ENCODE data around the gene COASY.
"Not testable (repeated sequence)": the region's sequence is repeated elsewhere in the genome, so short reads cannot be mapped to it uniquely, and the experiment has no call there.

Gene COASY

DNA sequence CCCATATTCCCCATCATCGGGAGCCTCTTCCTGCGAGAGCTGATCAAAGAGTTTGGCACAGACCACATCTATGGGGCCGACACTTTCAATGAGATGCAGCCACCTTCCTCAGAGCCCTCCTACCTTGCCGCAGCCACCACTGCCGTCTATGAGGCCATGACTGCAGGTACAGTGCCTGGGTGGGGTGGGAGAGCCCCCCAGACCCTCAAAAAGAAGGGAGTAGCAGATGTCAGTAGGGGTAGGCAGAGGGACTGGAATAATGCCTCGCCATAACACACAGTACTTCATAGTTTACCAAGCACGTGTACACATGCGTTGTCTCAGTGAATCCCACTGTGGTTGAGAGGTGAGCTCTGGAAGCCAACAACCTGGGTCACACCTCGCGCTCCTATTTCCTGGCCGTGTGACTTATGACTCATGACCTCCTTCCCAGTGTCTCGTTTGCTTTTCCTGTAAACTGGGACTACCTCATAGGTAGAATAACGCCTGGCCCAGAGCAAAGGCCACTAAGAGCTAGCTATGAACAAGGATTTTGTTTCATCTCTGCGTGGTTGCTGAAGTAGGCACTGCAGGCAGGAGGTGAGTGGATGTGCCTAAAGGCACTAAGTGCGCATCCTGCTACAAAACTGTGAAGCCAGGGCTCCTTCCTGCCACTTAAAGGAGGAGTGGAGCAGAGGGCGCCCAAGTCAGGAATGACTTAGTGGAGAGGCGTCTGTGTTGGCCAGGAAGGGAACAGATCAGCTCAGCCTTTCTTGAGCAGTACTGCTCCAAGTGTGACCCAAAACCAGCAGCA lies 20.7 kb upstream of the COASY start:
- Mint-ChIP-seq H3K9me3 (no peaks in the 10 kb centered on the region), H3K27ac (no peak overlapping the region), H3K36me3 (ENCODE audit: low read depth) (peaks cover 18% of the 10 kb centered on the region), H3K27me3 (ENCODE audit: low read depth) (no peaks in the 10 kb centered on the region), H3K4me3 (peak overlapping the region in 2 of 3 experiments; percentile 8 to 26), H3K4me1 (peaks cover 13% of the 10 kb centered on the region)
- no peak for TF ChIP-seq CTCF (IDR thresholded peaks at IDR 0.05; ENCODE audit: unreplicated experiment in 3 of 3)

DNA sequence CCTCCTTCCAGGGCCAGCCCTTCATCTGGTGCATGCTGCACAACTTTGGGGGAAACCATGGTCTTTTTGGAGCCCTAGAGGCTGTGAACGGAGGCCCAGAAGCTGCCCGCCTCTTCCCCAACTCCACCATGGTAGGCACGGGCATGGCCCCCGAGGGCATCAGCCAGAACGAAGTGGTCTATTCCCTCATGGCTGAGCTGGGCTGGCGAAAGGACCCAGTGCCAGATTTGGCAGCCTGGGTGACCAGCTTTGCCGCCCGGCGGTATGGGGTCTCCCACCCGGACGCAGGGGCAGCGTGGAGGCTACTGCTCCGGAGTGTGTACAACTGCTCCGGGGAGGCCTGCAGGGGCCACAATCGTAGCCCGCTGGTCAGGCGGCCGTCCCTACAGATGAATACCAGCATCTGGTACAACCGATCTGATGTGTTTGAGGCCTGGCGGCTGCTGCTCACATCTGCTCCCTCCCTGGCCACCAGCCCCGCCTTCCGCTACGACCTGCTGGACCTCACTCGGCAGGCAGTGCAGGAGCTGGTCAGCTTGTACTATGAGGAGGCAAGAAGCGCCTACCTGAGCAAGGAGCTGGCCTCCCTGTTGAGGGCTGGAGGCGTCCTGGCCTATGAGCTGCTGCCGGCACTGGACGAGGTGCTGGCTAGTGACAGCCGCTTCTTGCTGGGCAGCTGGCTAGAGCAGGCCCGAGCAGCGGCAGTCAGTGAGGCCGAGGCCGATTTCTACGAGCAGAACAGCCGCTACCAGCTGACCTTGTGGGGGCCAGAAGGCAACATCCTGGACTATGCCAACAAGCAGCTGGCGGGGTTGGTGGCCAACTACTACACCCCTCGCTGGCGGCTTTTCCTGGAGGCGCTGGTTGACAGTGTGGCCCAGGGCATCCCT lies 18.5 kb upstream of the COASY start:
- H3K4me3 Mint-ChIP-seq = no peak overlapping the region
- no peak for TF ChIP-seq CTCF (IDR thresholded peaks at IDR 0.05; ENCODE audit: unreplicated experiment in 3 of 3)
- no peaks in the 10 kb centered on the region for H3K4me1 Mint-ChIP-seq
- H3K27me3 Mint-ChIP-seq (ENCODE audit: low read depth) = peaks cover 6% of the 10 kb centered on the region
- peaks cover 14% of the 10 kb centered on the region for H3K36me3 Mint-ChIP-seq (ENCODE audit: low read depth)
- H3K9me3 Mint-ChIP-seq = no peaks in the 10 kb centered on the region
- no peak overlapping the region for H3K27ac Mint-ChIP-seq

- H3K4me3 Mint-ChIP-seq = no peak overlapping the region
- H3K4me1 Mint-ChIP-seq = peaks cover 4% of the 10 kb centered on the region
- no peak overlapping the region for H3K27ac Mint-ChIP-seq
- H3K36me3 Mint-ChIP-seq (ENCODE audit: low read depth) = peaks cover 7% of the 10 kb centered on the region
- H3K9me3 Mint-ChIP-seq = no peaks in the 10 kb centered on the region
- no peak for TF ChIP-seq CTCF (IDR thresholded peaks at IDR 0.05; ENCODE audit: unreplicated experiment in 3 of 3)
- peaks cover 13% of the 10 kb centered on the region for H3K27me3 Mint-ChIP-seq (ENCODE audit: low read depth)
Measured at GRCh38 chr17:42544874-42545283, 17.1 kb upstream of the COASY start.

DNA sequence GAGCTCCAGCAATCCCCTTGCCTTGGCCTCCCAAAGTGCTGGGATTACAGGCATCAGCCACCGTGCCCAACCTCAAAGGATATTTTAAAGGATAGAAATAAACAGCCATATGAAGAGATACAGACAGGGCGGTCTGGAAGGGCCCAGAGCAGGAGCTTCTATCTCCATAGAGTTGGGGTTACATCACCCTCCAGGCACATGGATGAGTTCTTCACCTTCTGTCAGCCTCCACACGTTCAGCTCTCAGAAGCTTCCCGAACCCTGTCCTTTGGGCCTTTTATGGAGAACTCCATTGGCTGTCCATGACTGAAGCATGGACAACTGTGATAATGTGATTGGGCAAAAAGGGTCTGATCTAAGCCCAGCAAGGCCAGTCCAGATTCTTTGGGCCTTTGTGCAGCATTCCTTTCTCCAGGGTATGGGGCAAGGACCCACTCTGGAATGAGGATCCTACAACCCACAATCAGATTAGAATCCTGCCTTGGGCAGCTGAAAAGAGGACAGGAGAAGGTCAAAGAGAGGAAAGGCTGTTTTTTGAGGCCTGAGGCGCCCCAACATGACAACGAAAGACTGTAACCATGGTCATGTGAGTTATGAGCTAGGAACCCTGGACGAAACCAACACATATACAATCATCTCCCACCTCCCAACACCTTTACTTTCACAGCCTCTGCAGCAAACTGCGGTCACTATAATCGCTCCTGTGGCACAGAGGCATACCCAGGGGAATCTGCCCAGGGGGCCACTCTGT lies 16.0 kb upstream of the COASY start:
- not testable (repeated sequence) for H3K27ac Mint-ChIP-seq; H3K4me3 Mint-ChIP-seq; H3K9me3 Mint-ChIP-seq; H3K36me3 Mint-ChIP-seq (ENCODE audit: low read depth); H3K4me1 Mint-ChIP-seq
- peaks cover 13% of the 10 kb centered on the region for H3K27me3 Mint-ChIP-seq (ENCODE audit: low read depth)

GRCh38 chr17:42547001-42547461 lies 14.9 kb upstream of the COASY start:
- Mint-ChIP-seq H3K4me1 (peaks cover 9% of the 10 kb centered on the region), H3K36me3 (ENCODE audit: low read depth) (peaks cover 3% of the 10 kb centered on the region), H3K4me3 (peak overlapping the region in 2 of 3 experiments; percentile 52 to 58), H3K27ac (no peak overlapping the region), H3K9me3 (no peaks in the 10 kb centered on the region), H3K27me3 (ENCODE audit: low read depth) (peaks cover 13% of the 10 kb centered on the region)
- TF ChIP-seq CTCF (IDR thresholded peaks at IDR 0.05; ENCODE audit: unreplicated experiment in 3 of 3) = no peak

DNA sequence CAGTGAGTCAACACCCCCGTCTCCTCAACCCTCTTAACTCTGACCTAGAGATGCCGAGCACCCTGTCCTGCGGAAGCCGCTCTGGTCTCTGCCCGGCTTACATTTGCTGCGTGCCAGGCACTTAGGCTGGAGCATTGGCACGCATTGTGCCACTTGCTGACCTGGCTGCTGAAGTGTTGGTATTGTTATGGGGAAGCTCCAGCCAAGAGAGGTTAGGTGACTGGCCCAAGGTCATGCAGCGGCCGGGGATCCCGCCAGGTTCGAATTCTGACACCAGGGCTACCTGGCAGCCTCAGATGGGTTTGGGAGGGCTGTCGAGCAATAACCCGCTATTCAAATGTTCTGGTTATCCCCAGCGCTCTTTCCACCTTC lies 14.3 kb upstream of the COASY start:
- H3K27ac Mint-ChIP-seq = no peak overlapping the region
- no peaks in the 10 kb centered on the region for H3K9me3 Mint-ChIP-seq
- H3K4me3 Mint-ChIP-seq = peak overlapping the region in 2 of 3 experiments; percentile 39 to 42
- peaks cover 3% of the 10 kb centered on the region for H3K36me3 Mint-ChIP-seq (ENCODE audit: low read depth)
- peaks cover 13% of the 10 kb centered on the region for H3K27me3 Mint-ChIP-seq (ENCODE audit: low read depth)
- H3K4me1 Mint-ChIP-seq = peaks cover 9% of the 10 kb centered on the region
- no peak for TF ChIP-seq CTCF (IDR thresholded peaks at IDR 0.05; ENCODE audit: unreplicated experiment in 3 of 3)
